ENCODE data around the gene EXD2.

Gene EXD2

DNA sequence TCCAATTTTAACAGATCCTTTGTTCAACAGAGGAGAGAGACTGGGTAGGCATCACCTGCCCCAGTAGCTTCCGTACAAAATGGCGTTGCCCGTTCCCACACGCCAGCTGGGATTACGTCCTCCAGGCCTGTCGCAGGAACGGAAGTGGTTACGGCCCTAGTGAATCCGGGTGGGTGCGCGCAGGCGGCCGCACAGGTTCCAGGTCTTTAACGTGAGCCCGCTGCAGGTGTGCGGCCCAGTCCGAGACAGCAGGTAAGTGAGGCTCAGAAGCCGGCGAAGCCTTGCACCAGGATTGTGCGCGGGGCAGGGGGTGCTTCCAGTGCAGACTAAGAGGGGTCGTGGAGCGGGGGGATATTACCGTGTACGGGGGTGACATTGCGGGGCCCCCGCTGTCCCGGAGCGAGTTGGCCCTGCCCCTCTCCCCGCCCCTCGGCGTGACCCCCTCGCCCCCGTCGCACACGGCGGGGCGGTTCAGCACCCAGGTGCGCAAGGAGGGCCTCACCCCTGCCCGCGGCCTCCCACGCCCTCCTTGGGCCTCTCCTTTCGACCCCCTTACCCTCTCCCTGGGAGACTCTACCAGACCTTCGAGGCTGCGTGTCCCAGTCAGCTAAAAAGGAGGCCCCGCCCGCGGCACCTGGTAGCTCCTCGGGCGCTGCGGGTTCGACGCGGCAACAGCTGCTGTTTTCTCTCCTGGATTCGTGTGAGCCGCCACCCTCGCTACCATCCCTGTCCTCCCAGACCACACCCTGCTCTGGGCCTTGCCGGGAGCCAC, at the start of gene EXD2:
Gene EXD2 (plus strand): TSS at position 159 of the 772 bp plus-strand sequence. CDS start 17,973 bp downstream, outside the sequence.
- CTCF ChIA-PET: interaction anchor here (0.7 to 1.0 kb wide), 2 partner anchors 62 to 155 kb away, joined by 3 to 5 read pairs; no protein-coding TSS in a partner anchor
- no peak for TF ChIP-seq CTCF (IDR thresholded peaks at IDR 0.05; ENCODE audit: insufficient read depth, low read length, missing control alignments)
- H3K4me3 ChIP-seq (ENCODE audit: low read depth, low read length): peak within 1 kb of the TSS; percentile 92
- POLR2A ChIA-PET: interaction anchor here (0.6 to 0.8 kb wide), 2 partner anchors 39 to 612 kb away, joined by 3 to 4 read pairs; partner anchors contain the start of gene DCAF5
- DNase-seq (ENCODE audit: low read depth, low spot score): peak; percentile 7

GRCh38 chr14:69141550-69141949, 49.7 kb upstream of the EXD2 start:
- no peak for TF ChIP-seq CTCF (IDR thresholded peaks at IDR 0.05; ENCODE audit: insufficient read depth, low read length, missing control alignments)
- no peak overlapping the region for H3K4me3 ChIP-seq (ENCODE audit: low read depth, low read length)
- DNase-seq (ENCODE audit: low read depth, low spot score): no peak
- CTCF ChIA-PET: interaction anchor here (1.2 to 5.7 kb wide), 3 partner anchors 9 to 12 kb away, joined by 3 to 36 read pairs (median 21); no protein-coding TSS in a partner anchor
- POLR2A ChIA-PET: no interaction called here

GRCh38 chr14:69142101-69142500, 49.2 kb upstream of the EXD2 start:
- DNase-seq (ENCODE audit: low read depth, low spot score): no peak
- POLR2A ChIA-PET: no interaction called here
- CTCF ChIA-PET: interaction anchor here (1.7 to 5.7 kb wide), 3 partner anchors 9 to 13 kb away, joined by 13 to 36 read pairs (median 21); no protein-coding TSS in a partner anchor

GRCh38 chr14:69149461-69150244, 41.6 kb upstream of the EXD2 start:
- CTCF ChIA-PET: interaction anchor here (2.1 to 4.2 kb wide), 4 partner anchors 9 to 93 kb away, joined by 6 to 34 read pairs (median 26); no protein-coding TSS in a partner anchor
- POLR2A ChIA-PET: no interaction called here
- no peak for DNase-seq (ENCODE audit: low read depth, low spot score)
- no peak overlapping the region for H3K4me3 ChIP-seq (ENCODE audit: low read depth, low read length)
- TF ChIP-seq CTCF (IDR thresholded peaks at IDR 0.05; ENCODE audit: insufficient read depth, low read length, missing control alignments): no peak

More at GRCh38 chr14:69142101-69142500, 49.2 kb upstream of the EXD2 start:
- no peak overlapping the region for H3K4me3 ChIP-seq (ENCODE audit: low read depth, low read length)
- TF ChIP-seq CTCF (IDR thresholded peaks at IDR 0.05; ENCODE audit: insufficient read depth, low read length, missing control alignments): no peak

- ChIA-PET CTCF (interaction anchor here (0.6 to 4.2 kb wide), 12 partner anchors 8 to 91 kb away, joined by 3 to 34 read pairs (median 4); no protein-coding TSS in a partner anchor), POLR2A (interaction anchor here (0.7 to 1.5 kb wide), 2 partner anchors 19 to 194 kb away, joined by 4 to 5 read pairs; no protein-coding TSS in a partner anchor)
- peak; percentile 26 for TF ChIP-seq CTCF (IDR thresholded peaks at IDR 0.05; ENCODE audit: insufficient read depth, low read length, missing control alignments)
- H3K4me3 ChIP-seq (ENCODE audit: low read depth, low read length): peak overlapping the region; percentile 84
- DNase-seq (ENCODE audit: low read depth, low spot score): no peak
Measured at GRCh38 chr14:69151458-69152180, 39.7 kb upstream of the EXD2 start.

Data from AG04449 (cell line).